Effector memory CD8-positive, alpha-beta T cell (primary cell): Measurements from ENCODE around the gene UFSP1.
"Not testable (repeated sequence)": the region's sequence is repeated elsewhere in the genome, so short reads cannot be mapped to it uniquely, and the experiment has no call there.

Source experiments
- ATAC-seq: fragments of 150-1000 bp; cut with Tn5 transposase; replicated peaks from 2 replicates; pipeline ENCODE4 v1.10.0; 2021; ENCODE audit warnings: mild to moderate bottlenecking, moderate library complexity
- DNase-seq, 3 experiments: peaks; one replicate each; pipeline ENCODE4 v3.0.0; 2021
- H3K27ac Mint-ChIP-seq, 2 donors: one replicate each; pipeline ENCODE4 v1.8.0; 2022; ENCODE audit warnings: mild to moderate bottlenecking in 2 of 2, mixed read lengths in 2 of 2, moderate library complexity in 2 of 2
- H3K27me3 Mint-ChIP-seq, 2 donors: one replicate each; pipeline ENCODE4 v1.8.0; 2022; ENCODE audit warnings: mixed read lengths in 2 of 2
- H3K36me3 Mint-ChIP-seq: one replicate; pipeline ENCODE4 v1.8.0; 2022; ENCODE audit warnings: mild to moderate bottlenecking, moderate library complexity, mixed read lengths; ENCODE audit not compliant: insufficient read depth
- H3K4me1 Mint-ChIP-seq, 2 donors: one replicate each; pipeline ENCODE4 v1.8.0; 2022; ENCODE audit warnings: low read depth in 2 of 2, mixed read lengths in 2 of 2
- H3K4me3 Mint-ChIP-seq, 2 donors: one replicate each; pipeline ENCODE4 v1.8.0; 2022; ENCODE audit warnings: mild to moderate bottlenecking in 2 of 2, mixed read lengths in 2 of 2, moderate library complexity in 2 of 2
- H3K9me3 Mint-ChIP-seq, 2 donors: one replicate each; pipeline ENCODE4 v1.8.0; 2022; ENCODE audit warnings: mixed read lengths in 2 of 2

UFSP1 gene

DNA sequence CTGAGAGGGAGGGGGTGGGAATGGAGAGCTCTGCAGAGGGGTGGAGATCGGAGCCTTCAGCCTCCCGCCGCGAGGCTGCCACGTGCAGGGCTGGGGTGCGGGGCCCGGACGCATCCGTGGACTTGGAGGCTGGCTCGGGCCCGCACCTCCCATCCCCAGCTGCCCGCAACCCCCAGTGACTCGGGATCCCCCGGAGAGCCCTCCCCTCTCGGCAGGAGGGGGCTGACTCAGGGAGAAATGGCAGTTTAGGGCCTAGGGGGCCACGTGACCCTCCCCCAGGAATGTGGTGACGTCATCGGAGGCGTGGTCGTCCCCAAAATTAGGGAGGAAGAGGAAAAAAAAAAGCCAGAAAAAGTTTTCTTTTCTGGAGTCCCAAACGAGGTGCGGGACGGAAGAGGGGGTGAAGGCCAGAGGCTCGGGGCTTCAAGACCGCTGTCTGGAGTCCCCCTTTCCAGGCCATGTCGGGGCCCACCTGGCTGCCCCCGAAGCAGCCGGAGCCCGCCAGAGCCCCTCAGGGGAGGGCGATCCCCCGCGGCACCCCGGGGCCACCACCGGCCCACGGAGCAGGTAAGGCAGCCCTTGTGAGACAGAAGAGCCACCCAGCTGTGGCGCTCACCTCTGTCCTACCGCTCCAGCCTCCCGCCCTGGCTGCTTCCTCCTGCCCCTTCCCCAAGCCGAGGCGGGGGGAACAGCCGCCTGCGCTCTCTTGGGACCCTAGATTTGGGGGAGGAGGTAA, 22.3 kb downstream of the UFSP1 start, which contains the start of gene TRIP6:
TSS of gene TRIP6 (plus strand) at position 348 of the 736 bp plus-strand sequence. CDS start at position 459, 111 bp downstream.
- no peak for DNase-seq
- Mint-ChIP-seq H3K27ac (no peak within 1 kb of the TSS), H3K36me3 (peaks cover 22% of the 10 kb centered on the region)

DNA sequence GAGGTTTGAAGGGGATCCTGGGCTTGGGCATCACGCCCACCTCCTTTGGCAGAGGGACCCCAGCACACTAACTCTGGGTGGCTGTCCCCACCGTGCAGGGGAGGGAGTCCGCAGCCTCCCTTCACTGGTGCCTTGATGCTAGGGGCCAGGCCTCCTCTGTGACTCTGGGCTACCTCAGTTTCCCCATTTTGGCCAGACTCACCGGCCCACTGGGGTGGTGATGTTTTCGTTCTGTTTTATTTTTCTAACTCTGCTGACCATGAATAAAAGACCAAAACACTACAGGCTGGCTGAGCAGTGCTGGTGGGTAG, 22.8 kb downstream of the UFSP1 start:
- H3K4me1 Mint-ChIP-seq, result peaks cover 0 to 9% of the 10 kb centered on the region in 2 donors
- no peak overlapping the region for H3K27ac Mint-ChIP-seq
- ATAC-seq (no peak), DNase-seq (no peak)
- H3K4me3 Mint-ChIP-seq, result peak overlapping the region; percentile 68 to 76
- H3K9me3 Mint-ChIP-seq, result no peaks in the 10 kb centered on the region
- peaks cover 22% of the 10 kb centered on the region for H3K36me3 Mint-ChIP-seq
- H3K27me3 Mint-ChIP-seq, result no peaks in the 10 kb centered on the region

More for the DNA sequence above, 22.3 kb downstream of the UFSP1 start, which contains the start of gene TRIP6:
- peak; percentile 42 for ATAC-seq
- peaks cover 0 to 9% of the 10 kb centered on the region in 2 donors for H3K4me1 Mint-ChIP-seq
- H3K9me3 Mint-ChIP-seq, result no peaks in the 10 kb centered on the region
- no peaks in the 10 kb centered on the region for H3K27me3 Mint-ChIP-seq
- peak within 1 kb of the TSS; percentile 68 to 76 for H3K4me3 Mint-ChIP-seq

DNA sequence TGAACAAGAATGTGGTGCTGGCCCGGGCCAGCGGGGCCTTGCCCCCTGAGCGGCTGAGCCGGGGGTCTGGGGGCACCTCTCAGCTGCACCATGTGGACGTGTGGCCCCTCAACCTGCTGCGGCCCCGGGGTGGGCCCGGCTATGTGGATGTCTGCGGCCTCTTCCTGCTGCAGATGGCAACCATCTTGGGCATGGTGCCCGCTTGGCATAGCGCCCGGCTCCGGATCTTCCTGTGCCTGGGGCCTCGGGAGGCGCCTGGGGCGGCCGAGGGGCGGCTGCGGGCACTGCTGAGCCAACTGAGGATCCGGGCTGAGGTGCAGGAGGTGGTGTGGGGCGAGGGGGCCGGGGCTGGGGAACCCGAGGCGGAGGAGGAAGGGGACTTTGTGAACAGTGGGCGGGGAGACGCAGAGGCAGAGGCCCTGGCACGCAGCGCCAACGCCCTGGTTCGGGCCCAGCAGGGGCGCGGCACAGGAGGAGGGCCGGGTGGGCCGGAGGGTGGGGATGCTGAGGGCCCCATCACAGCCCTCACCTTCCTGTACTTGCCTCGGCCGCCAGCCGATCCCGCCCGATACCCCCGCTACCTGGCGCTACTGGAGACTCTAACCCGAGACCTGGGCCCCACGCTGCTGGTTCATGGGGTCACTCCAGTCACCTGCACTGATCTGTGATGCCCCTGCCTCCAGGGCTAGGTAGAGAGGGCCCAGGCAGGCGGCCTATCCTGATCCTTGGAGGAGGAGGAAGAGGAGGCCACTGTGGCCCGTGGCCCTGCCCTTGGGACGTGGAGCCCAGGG, 23.4 kb downstream of the UFSP1 start:
- Mint-ChIP-seq H3K4me1 (peaks cover 0 to 9% of the 10 kb centered on the region in 2 donors), H3K36me3 (peaks cover 22% of the 10 kb centered on the region)

DNA sequence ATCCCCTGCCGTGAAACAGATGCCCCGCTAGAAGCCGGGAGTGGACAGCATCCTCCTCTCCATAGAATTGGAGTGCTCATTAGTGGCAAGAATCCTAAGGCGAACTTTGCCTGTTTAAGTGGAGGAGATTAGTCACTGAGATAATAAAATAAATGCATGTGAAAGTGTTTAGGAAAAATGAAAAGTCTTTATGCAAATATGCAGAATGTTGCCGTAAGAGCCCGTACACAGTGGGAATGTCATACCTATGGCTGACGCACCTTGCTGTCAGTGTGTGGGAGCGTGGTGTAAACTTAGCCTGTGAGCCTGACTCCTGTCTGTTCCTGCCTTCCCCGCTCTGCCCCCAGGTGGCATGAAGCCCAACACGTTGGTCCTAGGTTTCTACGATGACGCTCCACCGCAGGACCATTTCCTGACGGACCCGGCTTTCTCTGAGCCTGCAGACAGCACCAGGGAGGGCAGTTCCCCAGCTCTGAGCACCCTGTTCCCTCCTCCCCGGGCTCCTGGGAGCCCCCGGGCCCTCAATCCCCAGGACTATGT, 24.1 kb downstream of the UFSP1 start:
- ATAC-seq (no peak), DNase-seq (no peak)
- no peak overlapping the region for H3K27ac Mint-ChIP-seq
- no peak overlapping the region for H3K4me3 Mint-ChIP-seq
- H3K4me1 Mint-ChIP-seq, result peaks cover 0 to 9% of the 10 kb centered on the region in 2 donors
- no peaks in the 10 kb centered on the region for H3K27me3 Mint-ChIP-seq
- peaks cover 29% of the 10 kb centered on the region for H3K36me3 Mint-ChIP-seq
- H3K9me3 Mint-ChIP-seq, result no peaks in the 10 kb centered on the region

More for the DNA sequence above, 23.4 kb downstream of the UFSP1 start:
- DNase-seq (no peak), ATAC-seq (peak; percentile 21)
- H3K27ac Mint-ChIP-seq, result no peak overlapping the region
- peak overlapping the region; percentile 68 to 76 for H3K4me3 Mint-ChIP-seq
- H3K9me3 Mint-ChIP-seq, result no peaks in the 10 kb centered on the region
- no peaks in the 10 kb centered on the region for H3K27me3 Mint-ChIP-seq

DNA sequence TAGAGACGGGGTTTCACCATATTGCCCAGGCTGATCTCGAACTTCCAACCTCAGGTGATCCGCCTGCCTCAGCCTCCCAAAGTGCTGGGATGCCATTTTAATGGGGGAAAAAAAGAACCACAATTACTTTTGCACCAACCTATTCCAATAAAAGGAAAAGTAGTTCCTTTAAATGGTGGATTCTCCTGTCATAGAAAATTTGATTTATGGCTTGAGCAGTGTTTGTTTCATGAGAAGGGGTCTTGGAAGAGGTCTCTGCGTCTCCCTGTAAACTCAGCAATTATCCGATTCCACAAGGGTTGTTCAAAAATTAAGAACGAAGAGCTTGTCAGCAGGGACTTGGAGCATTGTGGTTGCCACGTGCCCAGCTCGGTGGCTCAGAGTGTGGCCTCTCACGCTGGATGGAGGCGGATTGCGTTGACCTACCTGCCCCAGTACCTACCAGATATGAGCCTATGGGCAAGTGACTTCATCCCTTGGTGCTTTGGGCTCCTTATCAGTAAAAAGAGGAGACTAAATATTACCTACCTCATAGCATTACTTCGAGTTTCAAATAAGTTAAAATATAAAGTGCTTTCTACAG, 25.2 kb downstream of the UFSP1 start:
- H3K36me3 Mint-ChIP-seq, result peaks cover 40% of the 10 kb centered on the region
- no peak overlapping the region for H3K4me3 Mint-ChIP-seq
- H3K4me1 Mint-ChIP-seq, result peaks cover 0 to 9% of the 10 kb centered on the region in 2 donors
- no peak for ATAC-seq
- no peak for DNase-seq
- H3K27ac Mint-ChIP-seq, result no peak overlapping the region
- no peaks in the 10 kb centered on the region for H3K9me3 Mint-ChIP-seq
- no peaks in the 10 kb centered on the region for H3K27me3 Mint-ChIP-seq

DNA sequence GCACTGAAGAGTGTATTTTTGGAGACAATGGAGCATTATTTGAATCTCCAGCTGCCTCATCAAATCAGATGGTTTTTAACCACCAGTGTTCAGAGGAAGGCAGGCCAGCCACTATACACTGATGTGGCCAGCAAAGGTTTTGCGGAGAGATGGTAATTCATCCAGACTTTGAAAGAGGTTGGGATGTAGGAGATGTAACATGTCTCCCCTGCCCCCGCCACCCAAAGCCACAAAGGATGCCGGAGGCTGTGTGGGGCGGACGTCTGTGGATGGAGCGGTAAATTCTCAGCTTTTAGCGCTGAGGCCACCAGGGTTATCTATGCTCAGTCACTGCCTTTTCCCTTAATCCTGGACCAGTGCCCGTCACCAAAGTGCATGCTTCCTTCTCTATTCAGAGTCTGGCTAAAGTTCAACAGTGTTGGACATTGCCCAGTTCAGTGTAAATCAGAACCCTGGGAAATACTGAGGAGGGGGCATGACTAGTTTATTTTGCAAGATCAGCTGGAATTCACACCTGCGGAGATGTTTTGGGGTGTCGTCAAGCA, 26.0 kb downstream of the UFSP1 start:
- no peak overlapping the region for H3K27ac Mint-ChIP-seq
- H3K4me3 Mint-ChIP-seq, result no peak overlapping the region
- peaks cover 0 to 9% of the 10 kb centered on the region in 2 donors for H3K4me1 Mint-ChIP-seq
- H3K36me3 Mint-ChIP-seq, result peaks cover 40% of the 10 kb centered on the region
- H3K27me3 Mint-ChIP-seq, result no peaks in the 10 kb centered on the region
- ATAC-seq, result no peak
- H3K9me3 Mint-ChIP-seq, result no peaks in the 10 kb centered on the region
- no peak for DNase-seq

DNA sequence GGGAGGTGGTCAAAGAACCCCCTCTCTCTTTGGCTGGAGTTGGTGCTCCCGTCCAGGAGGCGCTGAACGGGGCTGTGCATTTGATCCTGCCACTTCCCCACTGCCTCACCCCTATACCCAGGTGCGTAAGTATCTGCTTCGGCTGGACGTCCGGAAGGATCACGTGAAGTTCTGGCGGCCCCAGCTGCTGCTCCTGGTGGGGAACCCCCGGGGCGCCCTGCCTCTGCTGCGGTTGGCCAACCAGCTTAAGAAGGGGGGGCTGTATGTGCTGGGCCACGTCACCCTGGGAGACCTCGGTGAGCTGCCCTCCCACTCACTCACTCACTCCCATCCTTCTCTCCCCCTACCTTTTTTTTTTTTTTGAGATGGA, 27.9 kb downstream of the UFSP1 start:
- no peaks in the 10 kb centered on the region for H3K9me3 Mint-ChIP-seq
- no peak overlapping the region for H3K4me3 Mint-ChIP-seq
- no peaks in the 10 kb centered on the region for H3K4me1 Mint-ChIP-seq
- H3K36me3 Mint-ChIP-seq, result peaks cover 43% of the 10 kb centered on the region
- DNase-seq, result no peak
- H3K27me3 Mint-ChIP-seq, result no peaks in the 10 kb centered on the region
- no peak overlapping the region for H3K27ac Mint-ChIP-seq
- no peak for ATAC-seq

DNA sequence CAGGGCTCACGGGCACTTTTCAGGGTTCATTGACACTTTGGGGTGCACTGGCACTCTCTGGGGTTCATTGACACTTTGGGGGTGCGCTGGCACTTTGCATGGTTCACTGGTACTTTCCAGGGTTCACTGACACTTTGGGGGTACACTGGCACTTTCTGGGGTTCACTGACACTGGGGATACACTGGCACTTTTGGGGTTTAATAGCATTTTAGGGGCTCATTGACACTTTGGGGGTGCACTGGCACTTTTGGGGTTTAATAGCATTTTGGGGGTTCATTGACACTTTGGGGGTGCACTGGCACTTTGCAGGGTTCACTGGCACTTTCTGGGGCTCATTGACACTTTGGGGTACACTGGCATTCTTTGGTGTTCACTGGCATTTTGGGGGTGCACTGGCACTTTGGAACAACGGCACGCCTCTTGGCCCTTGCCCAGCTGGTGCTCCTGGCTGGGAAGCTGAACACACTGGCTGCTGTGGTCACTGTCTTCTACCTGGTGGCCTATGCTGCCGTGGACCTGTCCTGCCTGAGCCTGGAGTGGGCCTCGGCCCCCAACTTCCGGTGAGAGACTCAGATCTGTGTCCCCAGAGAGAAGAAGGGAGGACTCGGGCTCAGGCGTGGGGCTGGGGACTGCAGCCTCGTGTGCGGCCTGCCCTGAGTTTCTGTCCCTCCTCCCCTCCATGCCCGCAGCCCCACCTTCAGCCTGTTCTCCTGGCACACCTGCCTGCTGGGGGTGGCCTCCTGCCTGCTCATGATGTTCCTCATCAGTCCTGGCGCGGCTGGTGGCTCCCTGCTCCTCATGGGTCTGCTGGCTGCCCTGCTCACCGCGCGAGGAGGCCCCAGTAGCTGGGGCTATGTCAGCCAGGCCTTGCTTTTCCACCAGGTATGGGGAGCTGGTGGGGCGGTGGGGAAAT, 28.6 kb downstream of the UFSP1 start:
- H3K36me3 Mint-ChIP-seq, result peaks cover 43% of the 10 kb centered on the region
- no peak for ATAC-seq
- no peak for DNase-seq
- no peaks in the 10 kb centered on the region for H3K9me3 Mint-ChIP-seq
- H3K27me3 Mint-ChIP-seq, result no peaks in the 10 kb centered on the region
- H3K4me3 Mint-ChIP-seq, result no peak overlapping the region
- no peak overlapping the region for H3K27ac Mint-ChIP-seq
- peaks cover 0 to under 1% of the 10 kb centered on the region in 2 donors for H3K4me1 Mint-ChIP-seq

DNA sequence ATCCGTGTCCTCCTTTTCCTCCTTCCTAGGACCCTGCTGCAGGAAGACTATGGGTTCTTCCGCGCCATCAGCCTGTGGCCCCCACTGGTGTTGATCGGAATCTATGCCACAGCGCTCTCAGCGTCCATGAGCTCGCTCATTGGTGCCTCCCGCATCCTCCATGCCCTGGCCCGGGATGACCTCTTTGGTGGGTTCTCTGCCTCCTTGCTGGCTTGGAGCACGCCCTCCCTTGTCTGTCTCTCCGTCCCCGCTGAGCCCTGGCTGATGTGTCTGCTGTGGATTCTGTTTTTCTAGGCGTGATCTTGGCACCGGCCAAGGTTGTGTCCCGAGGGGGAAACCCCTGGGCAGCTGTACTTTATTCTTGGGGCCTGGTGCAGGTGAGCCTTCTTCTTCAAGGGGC, 29.7 kb downstream of the UFSP1 start:
- H3K4me3 Mint-ChIP-seq, result no peak overlapping the region
- H3K27me3 Mint-ChIP-seq, result no peaks in the 10 kb centered on the region
- H3K36me3 Mint-ChIP-seq, result peaks cover 43% of the 10 kb centered on the region
- no peaks in the 10 kb centered on the region for H3K9me3 Mint-ChIP-seq
- no peak for ATAC-seq
- no peak for DNase-seq
- H3K27ac Mint-ChIP-seq, result no peak overlapping the region
- H3K4me1 Mint-ChIP-seq, result peaks cover 6 to 9% of the 10 kb centered on the region in 2 donors

DNA sequence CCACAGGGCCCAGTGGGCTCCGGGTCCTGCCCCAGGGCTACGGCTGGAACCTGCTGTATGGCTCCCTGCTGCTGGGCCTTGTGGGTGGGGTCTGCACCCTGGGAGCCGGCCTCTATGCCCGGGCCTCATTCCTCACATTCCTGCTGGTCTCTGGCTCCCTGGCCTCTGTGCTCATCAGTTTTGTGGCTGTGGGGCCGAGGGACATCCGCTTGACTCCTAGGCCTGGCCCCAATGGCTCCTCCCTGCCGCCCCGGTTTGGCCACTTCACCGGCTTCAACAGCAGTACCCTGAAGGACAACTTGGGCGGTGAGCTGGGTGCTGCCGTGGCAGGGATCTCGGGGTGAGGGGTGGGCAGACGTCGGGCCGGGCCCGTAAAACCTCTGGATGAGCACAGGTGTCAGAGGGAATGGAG, 32.6 kb downstream of the UFSP1 start:
- no peaks in the 10 kb centered on the region for H3K27me3 Mint-ChIP-seq
- DNase-seq (no peak), ATAC-seq (no peak)
- peaks cover 21 to 30% of the 10 kb centered on the region in 2 donors for H3K4me1 Mint-ChIP-seq
- H3K9me3 Mint-ChIP-seq, result no peaks in the 10 kb centered on the region
- peaks cover 30% of the 10 kb centered on the region for H3K36me3 Mint-ChIP-seq
- peak overlapping the region in 1 of 2 donors; percentile 94 for H3K27ac Mint-ChIP-seq
- H3K4me3 Mint-ChIP-seq, result no peak overlapping the region

DNA sequence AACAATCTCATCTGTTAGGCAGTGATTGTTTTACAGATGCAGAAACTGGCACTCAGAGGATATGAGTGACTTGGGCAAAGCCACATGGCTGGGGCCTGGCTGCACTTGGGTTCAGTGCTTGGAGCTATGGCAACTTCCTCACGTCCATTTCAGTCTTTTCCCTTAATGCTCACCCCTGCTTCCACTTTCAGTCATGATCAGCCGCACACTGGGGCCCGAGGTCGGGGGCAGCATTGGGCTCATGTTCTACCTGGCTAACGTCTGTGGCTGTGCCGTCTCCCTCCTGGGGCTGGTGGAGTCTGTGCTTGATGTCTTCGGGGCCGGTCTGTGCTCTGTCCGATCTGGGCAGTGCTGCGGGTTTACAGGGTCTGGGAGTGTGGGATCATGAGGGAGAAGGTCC, 34.0 kb downstream of the UFSP1 start:
- H3K36me3 Mint-ChIP-seq, result peaks cover 23% of the 10 kb centered on the region
- H3K4me3 Mint-ChIP-seq, result no peak overlapping the region
- peak overlapping the region in 1 of 2 donors; percentile 78 for H3K27ac Mint-ChIP-seq
- no peak for DNase-seq
- ATAC-seq, result no peak
- peaks cover 21 to 32% of the 10 kb centered on the region in 2 donors for H3K4me1 Mint-ChIP-seq
- no peaks in the 10 kb centered on the region for H3K27me3 Mint-ChIP-seq
- H3K9me3 Mint-ChIP-seq, result no peaks in the 10 kb centered on the region

DNA sequence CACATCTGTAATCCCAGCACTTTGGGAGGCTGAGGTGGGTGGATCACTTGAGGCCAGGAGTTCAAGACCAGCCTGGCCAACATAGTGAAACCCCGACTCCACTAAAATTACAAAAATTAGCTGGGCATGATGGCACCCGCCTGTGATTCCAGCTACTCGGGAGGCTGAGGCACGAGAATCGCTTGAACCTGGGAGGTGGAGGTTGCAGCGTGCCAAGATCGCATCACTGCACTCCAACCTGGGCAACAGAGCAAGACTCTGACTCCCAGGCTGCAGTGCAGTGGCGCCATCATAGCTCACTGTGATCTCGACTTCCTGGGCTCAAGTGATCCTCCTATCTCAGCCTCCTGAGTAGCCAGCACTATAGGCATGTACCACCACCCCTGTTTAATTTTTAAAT, 34.6 kb downstream of the UFSP1 start:
- peak overlapping the region in 1 of 2 donors; percentile 62 for H3K27ac Mint-ChIP-seq
- not testable (repeated sequence) for H3K4me3 Mint-ChIP-seq, DNase-seq, H3K27me3 Mint-ChIP-seq, H3K9me3 Mint-ChIP-seq, ATAC-seq
- H3K4me1 Mint-ChIP-seq, result peaks cover 21 to 32% of the 10 kb centered on the region in 2 donors
- peaks cover 17% of the 10 kb centered on the region for H3K36me3 Mint-ChIP-seq
